SH-SY5Y (cell line): Measurements from ENCODE around the gene B3GNT7.

Experiments
- GATA2 ChIP-seq: IDR thresholded peaks from 2 replicates; pipeline ENCODE4 v1.6.1; 2011; ENCODE audit warnings: mild to moderate bottlenecking, low read depth, low read length
- GATA3 ChIP-seq: IDR thresholded peaks from 2 replicates; pipeline ENCODE4 v1.6.1; 2011; ENCODE audit warnings: low read depth, mild to moderate bottlenecking, low read length, moderate library complexity

Gene B3GNT7

GRCh38 chr2:231388725-231389346 is 6.7 kb upstream of the B3GNT7 start:
- TF ChIP-seq GATA2 (no peak), GATA3 (no peak)

GRCh38 chr2:231390667-231391066 is 4.8 kb upstream of the B3GNT7 start:
- TF ChIP-seq GATA2 (no peak), GATA3 (no peak)

GRCh38 chr2:231391981-231392380 is 3.5 kb upstream of the B3GNT7 start:
- TF ChIP-seq GATA2 (no peak), GATA3 (no peak)

GRCh38 chr2:231392431-231393148 is 2.9 kb upstream of the B3GNT7 start:
- TF ChIP-seq GATA2: no peak
- TF ChIP-seq GATA3: no peak

GRCh38 chr2:231393149-231394131 is 2.1 kb upstream of the B3GNT7 start:
- no peak for TF ChIP-seq GATA2
- no peak for TF ChIP-seq GATA3

GRCh38 chr2:231394211-231395141 is 1.0 kb upstream of the B3GNT7 start:
- no peak for TF ChIP-seq GATA3
- no peak for TF ChIP-seq GATA2

GRCh38 chr2:231396058-231396821 is 730 bp downstream of the B3GNT7 start:
- TF ChIP-seq GATA3 (no peak), GATA2 (no peak)

GRCh38 chr2:231397011-231397927 is 1.8 kb downstream of the B3GNT7 start:
- TF ChIP-seq GATA2: no peak
- TF ChIP-seq GATA3: no peak

- TF ChIP-seq GATA3: no peak
- TF ChIP-seq GATA2: no peak
These were observed 2.4 kb downstream of the B3GNT7 start for GRCh38 chr2:231397928-231398294.

GRCh38 chr2:231398585-231398984 is 3.1 kb downstream of the B3GNT7 start:
- TF ChIP-seq GATA3: no peak
- no peak for TF ChIP-seq GATA2

- TF ChIP-seq GATA2 (no peak), GATA3 (no peak)
These were observed 3.7 kb downstream of the B3GNT7 start for GRCh38 chr2:231399046-231399852.
